Testis (tissue), 3 donors: ENCODE data around the gene YLPM1. TPM values are rescaled to one million over a fixed set of nuclear protein-coding genes. Genes with fewer than 3 reads are reported as not detected.

Experiments
- DNase-seq: peaks from one replicate; pipeline ENCODE4 v3.0.0-alpha.2; 2019
- H3K27ac ChIP-seq, 2 donors: fragments of 200-600 bp; sonication (generic); one replicate each; pipeline ENCODE4 v1.5.1; 2019
- H3K27me3 ChIP-seq: fragments of 200-600 bp; sonication (generic); one replicate; pipeline ENCODE4 v1.5.1; 2019
- H3K36me3 ChIP-seq: fragments of 200-600 bp; sonication (generic); one replicate; pipeline ENCODE4 v1.5.1; 2017; ENCODE audit warnings: low read depth; ENCODE audit errors: missing control alignments
- H3K4me1 ChIP-seq: fragments of 200-600 bp; sonication (generic); one replicate; pipeline ENCODE4 v1.5.1; 2019
- H3K4me3 ChIP-seq, 2 donors: fragments of 200-600 bp; sonication (generic); one replicate each; pipeline ENCODE4 v1.5.1; 2017 to 2019
- H3K9me3 ChIP-seq: fragments of 200-600 bp; sonication (generic); one replicate; pipeline ENCODE4 v1.5.1; 2017
- POLR2A ChIP-seq: fragments of 450-650 bp; IDR thresholded peaks from one replicate; pipeline ENCODE4 v1.6.1; 2017; ENCODE audit warnings: antibody characterized with exemption, mild to moderate bottlenecking, moderate library complexity
- WGBS, 2 donors: methylation state at CpG; one replicate each; pipeline ENCODE4 v1.1.5; 2018; 5-methylcytosine and 5-hydroxymethylcytosine counted together
- intact Hi-C: fragments of 100-400 bp; cut with DNase I; formaldehyde crosslinking; loops from one replicate; pipeline ENCODE4 v1.15.1; 2023; ENCODE audit warnings: low total_unique reads
- polyA plus RNA-seq: library from polyadenylated mRNA; stranded (reverse); fragments of 350-450 nt; fragmentation: Illumina TruSeq; extraction: RNeasy Lipid Tissue Mini Kit (QIAGEN cat#74804); gene quantifications from one replicate; pipeline ENCODE4 v1.2.3, GENCODE V29; 2014; ENCODE audit warnings: low read depth, low replicate concordance; ENCODE audit not compliant: insufficient read depth
- total RNA-seq, 2 donors: library from RNA; depleted of rRNA; stranded (reverse); fragments of >200 nt; gene quantifications; one replicate each; pipeline ENCODE4 v1.2.3, GENCODE V29; 2016
- TF ChIP-seq, protein P1 (sequence below), 3 experiments: fragments of 450-650 bp in 2 of 3; fragments of 200-600 bp in 1 of 3; sonication (generic) in 1 of 3; IDR thresholded peaks; one replicate each; pipeline ENCODE4 v1.5.1; 2016 to 2019; ENCODE audit warnings: antibody characterized with exemption in 3 of 3, mild to moderate bottlenecking in 2 of 3, moderate library complexity in 1 of 3

YLPM1 gene
- total and polyA plus RNA-seq, 3 donors from 2014 or later, result 83.2 to 124 (median 99.9) TPM

DNA sequence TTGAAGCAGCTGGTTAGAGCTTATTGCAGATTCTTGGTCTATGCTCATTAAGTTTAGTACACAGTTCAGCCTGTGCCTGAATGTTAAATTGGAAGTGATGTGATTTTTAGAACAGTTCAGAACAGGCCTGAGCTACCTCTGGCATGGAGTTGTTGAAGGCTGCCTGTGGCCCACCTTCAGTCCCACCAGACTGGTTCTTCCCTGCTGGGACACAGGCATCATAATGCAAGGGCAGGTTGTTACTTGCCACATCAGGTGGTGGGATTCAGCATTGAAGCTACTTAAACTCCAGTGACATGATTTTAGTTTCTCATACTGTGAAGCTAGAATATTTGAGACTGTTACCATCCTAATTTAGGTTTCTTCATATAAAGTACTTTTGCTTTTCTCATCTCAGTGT, 63.5 kb downstream of the YLPM1 start:
- H3K4me3 ChIP-seq, result no peak overlapping the region
- H3K36me3 ChIP-seq, result no peaks in the 10 kb centered on the region
- H3K4me1 ChIP-seq, result no peaks in the 10 kb centered on the region
- no peak for DNase-seq
- TF ChIP-seq POLR2A, result no peak
- TF ChIP-seq, protein P1, sequence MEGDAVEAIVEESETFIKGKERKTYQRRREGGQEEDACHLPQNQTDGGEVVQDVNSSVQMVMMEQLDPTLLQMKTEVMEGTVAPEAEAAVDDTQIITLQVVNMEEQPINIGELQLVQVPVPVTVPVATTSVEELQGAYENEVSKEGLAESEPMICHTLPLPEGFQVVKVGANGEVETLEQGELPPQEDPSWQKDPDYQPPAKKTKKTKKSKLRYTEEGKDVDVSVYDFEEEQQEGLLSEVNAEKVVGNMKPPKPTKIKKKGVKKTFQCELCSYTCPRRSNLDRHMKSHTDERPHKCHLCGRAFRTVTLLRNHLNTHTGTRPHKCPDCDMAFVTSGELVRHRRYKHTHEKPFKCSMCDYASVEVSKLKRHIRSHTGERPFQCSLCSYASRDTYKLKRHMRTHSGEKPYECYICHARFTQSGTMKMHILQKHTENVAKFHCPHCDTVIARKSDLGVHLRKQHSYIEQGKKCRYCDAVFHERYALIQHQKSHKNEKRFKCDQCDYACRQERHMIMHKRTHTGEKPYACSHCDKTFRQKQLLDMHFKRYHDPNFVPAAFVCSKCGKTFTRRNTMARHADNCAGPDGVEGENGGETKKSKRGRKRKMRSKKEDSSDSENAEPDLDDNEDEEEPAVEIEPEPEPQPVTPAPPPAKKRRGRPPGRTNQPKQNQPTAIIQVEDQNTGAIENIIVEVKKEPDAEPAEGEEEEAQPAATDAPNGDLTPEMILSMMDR (IDR thresholded peaks at IDR 0.05), result no peak
- H3K9me3 ChIP-seq, result no peaks in the 10 kb centered on the region
- no peaks in the 10 kb centered on the region for H3K27me3 ChIP-seq
- intact Hi-C loops, result no loop called here
- no peak overlapping the region for H3K27ac ChIP-seq

DNA sequence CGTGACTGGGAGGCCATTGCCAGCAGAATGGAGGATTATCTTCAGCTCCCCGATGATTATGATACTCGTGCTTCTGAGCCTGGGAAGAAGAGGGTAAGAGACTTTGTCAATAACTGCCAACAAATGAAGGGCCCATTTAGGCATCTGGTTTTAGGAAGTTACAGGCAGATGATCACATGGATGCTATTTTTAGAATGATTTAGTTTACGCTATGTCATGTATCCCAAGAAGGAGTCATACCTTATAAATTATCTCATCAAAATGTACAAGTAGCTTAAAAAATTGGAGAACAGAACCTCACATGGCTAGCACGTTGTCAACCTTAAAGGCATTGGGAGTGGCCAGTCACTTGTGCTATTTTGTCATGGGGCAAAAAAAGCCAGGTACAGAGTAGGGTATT, 66.1 kb downstream of the YLPM1 start:
- no peak for TF ChIP-seq POLR2A
- TF ChIP-seq, protein P1 (IDR thresholded peaks at IDR 0.05), result no peak
- intact Hi-C loops, result no loop called here
- DNase-seq, result no peak
- WGBS, 2 donors, result 81 to 91% methylated on average over 5 of the region's 5 CpGs
- H3K27ac ChIP-seq, result no peak overlapping the region
- no peaks in the 10 kb centered on the region for H3K27me3 ChIP-seq
- H3K4me1 ChIP-seq, result no peaks in the 10 kb centered on the region
- H3K9me3 ChIP-seq, result no peaks in the 10 kb centered on the region
- no peaks in the 10 kb centered on the region for H3K36me3 ChIP-seq
- H3K4me3 ChIP-seq, result no peak overlapping the region

DNA sequence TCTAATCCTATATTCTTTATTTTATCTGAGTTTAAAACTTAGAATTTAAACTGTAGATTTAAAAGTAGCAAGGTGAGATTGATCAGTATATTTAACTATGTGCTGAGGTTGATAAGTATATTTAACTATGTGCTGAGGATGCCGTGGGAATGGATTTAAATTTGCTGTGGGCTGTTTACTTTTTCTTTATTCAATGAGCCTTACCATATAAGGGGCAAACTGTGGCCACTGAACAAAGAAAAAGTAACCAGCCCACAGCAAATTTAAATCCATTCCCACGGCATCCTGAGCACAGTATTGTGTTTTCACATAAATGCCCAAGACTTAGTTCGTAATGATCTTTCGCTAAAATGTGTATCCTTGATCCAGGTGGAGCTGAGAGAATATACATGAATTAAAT, 69.7 kb downstream of the YLPM1 start:
- no peak for DNase-seq
- H3K36me3 ChIP-seq, result no peaks in the 10 kb centered on the region

DNA sequence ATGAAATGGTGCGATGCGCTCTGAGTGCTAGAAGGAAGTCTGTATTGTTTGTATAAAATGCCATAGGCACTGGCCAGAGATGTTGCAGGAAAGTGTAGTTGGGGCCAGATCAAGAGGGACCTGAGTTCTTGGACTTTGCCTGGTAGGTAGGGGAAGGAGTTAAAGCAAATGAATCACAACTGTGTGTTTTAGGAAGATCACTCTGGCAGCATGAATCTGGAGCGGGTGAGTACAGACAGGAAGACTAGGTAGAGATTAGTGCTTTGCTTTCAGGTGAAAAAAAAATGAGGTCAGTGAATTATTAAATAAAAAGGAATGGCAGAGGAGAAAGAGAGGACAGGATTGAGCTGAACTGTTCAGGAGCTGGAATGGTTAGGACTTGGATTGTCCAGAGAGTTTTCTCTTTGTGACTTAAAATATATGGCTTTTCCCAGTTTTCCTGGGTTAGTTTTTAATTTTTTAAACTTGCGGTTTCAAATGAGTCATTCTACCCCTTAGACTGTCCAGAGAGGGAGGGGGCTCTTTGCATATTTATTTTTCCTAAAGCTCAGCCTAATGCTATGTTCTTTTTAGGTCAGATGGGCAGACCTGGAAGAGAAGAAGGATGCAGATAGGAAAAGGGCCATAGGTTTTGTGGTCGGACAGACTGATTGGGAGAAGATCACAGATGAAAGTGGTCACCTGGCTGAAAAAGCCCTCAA, 71.7 kb downstream of the YLPM1 start:
- WGBS, 2 donors, result 91 to 97% methylated on average over 4 of the region's 5 CpGs
- Histone ChIP-seq H3K4me3 (no peak overlapping the region), H3K4me1 (peaks cover 4% of the 10 kb centered on the region), H3K9me3 (no peaks in the 10 kb centered on the region), H3K36me3 (no peaks in the 10 kb centered on the region), H3K27me3 (no peaks in the 10 kb centered on the region), H3K27ac (no peak overlapping the region)
- no peak for DNase-seq
- intact Hi-C loops, result no loop called here
- TF ChIP-seq POLR2A, result no peak

More for the DNA sequence above, 69.7 kb downstream of the YLPM1 start:
- Histone ChIP-seq H3K4me1 (peaks cover 4% of the 10 kb centered on the region), H3K27me3 (no peaks in the 10 kb centered on the region), H3K9me3 (no peaks in the 10 kb centered on the region), H3K4me3 (no peak overlapping the region), H3K27ac (no peak overlapping the region)
- 92 to 96% methylated on average over 4 of the region's 4 CpGs for WGBS, 2 donors
- TF ChIP-seq POLR2A, result no peak
- TF ChIP-seq, protein P1 (IDR thresholded peaks at IDR 0.05), result no peak
- intact Hi-C loops, result no loop called here

DNA sequence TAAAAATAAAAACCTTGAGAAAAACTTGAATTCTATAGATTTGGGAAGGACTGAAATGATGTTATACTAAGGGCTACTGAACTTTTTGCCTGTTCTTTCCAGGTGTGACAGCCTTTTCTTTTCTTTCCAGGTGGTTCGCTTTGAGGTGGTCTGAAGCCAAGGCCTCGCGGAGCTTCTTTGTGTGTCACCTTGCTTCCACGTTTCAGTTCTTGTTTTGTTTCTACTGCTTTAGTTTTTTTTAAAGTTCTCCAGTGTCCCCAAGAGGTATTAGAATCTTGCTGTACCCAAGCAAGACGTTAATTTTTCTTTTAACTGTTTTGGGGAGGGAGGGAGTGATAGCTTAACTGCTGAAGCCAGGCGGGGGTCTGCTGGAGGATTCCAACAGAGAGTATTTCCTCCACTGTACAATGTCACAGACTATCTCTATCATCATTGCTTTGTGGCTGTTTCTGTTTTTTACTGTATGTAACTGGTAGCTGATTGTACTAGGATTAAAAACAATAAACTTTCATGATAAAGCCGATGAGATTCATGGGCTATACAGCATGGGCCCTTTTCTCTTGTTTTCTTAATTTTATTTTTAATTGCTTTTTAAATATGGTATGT, 72.6 kb downstream of the YLPM1 start:
- intact Hi-C loops, result no loop called here
- no peak overlapping the region for H3K27ac ChIP-seq
- H3K9me3 ChIP-seq, result no peaks in the 10 kb centered on the region
- no peaks in the 10 kb centered on the region for H3K36me3 ChIP-seq
- 75 to 76% methylated on average over 7 of the region's 7 CpGs for WGBS, 2 donors
- H3K4me1 ChIP-seq, result peaks cover 4% of the 10 kb centered on the region
- TF ChIP-seq POLR2A, result no peak
- TF ChIP-seq, protein P1 (IDR thresholded peaks at IDR 0.05), result no peak
- no peak for DNase-seq
- no peaks in the 10 kb centered on the region for H3K27me3 ChIP-seq
- no peak overlapping the region for H3K4me3 ChIP-seq
